ENCODE results near the gene VAV2.
A peak's percentile ranks its signal among the peaks of the same experiment; 100 is the strongest.

The VAV2 gene

DNA sequence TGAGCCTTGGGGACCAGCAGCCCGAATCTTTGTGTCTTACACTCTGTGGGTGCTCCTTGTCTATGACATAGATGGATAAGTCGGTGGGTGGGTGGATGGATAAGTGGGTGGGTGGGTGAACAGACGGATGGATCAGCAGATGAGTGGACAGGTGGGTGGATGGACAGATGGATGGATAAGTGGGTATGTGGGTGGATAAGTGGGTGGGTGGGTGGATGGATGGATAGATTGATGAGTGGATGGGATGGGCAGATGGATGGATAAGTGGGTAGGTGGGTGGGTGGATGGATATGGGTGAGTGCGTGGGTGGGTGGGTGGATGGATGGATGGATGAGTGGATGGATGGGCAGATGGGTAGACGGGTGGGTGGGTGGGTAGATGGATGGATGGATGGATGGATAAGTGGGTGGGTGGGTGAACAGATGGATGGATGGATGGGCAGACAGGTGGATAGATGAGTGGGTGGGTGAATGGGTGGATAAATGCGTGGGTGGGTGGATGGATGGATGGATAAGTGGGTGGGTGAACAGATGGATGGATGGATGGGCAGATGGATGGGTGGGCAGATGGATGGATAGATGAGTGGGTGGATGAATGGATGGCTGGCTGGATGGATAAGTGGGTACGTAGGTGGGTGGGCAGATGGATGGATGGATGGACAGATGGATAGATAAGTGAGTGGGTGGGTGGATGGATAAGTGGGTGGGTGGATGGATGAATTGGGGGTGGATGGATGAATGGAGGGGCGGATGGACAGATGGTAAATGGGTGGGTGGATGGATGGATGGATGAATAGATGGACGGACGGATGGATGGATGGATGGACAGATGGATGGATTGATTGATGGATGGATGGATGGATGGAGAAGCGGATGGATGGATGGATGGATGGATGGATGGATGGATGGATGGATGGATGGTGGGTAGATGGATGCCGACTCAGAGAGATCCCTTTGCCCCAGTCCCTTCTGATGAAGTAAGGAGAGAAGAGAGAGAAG, 121.2 kb downstream of the VAV2 start:
- DNase-seq = no peak

DNA sequence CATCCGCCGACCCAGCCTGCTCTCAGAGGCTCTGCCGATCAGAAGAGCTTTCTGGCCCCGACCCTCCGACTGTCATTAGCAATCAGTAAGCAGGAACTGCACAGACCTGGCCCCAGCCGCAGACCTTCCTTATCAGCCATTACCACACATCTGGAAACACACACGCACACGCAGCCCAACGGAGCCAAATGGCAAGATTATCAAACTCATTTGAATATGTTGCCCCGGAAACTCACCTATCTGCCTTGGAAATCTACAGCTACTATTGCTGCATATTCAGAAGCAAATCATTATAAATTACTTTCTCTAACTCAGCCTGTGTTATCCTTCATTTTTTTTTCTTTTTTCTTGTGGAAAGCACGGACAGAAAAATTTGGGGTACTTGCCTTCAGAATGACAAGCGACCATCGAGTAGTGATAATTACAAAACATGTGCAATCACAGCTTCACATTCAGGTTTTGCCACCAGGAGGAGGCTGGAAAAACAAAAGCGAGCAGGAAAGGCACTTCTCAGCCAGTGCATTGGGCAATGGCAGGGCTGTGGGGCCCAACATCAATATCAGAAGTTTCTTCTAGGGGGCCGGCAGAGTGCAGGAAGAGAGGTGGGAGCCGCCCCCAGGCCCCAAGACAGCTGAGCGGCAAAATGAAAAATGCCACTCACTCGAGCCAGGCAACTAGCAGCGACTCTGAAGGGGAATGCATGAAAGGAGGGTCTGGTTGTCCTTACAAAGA, 122.3 kb downstream of the VAV2 start:
- DNase-seq = no peak

- no peak for DNase-seq
Measured at GRCh38 chr9:133868203-133868602, 123.9 kb downstream of the VAV2 start.

DNA sequence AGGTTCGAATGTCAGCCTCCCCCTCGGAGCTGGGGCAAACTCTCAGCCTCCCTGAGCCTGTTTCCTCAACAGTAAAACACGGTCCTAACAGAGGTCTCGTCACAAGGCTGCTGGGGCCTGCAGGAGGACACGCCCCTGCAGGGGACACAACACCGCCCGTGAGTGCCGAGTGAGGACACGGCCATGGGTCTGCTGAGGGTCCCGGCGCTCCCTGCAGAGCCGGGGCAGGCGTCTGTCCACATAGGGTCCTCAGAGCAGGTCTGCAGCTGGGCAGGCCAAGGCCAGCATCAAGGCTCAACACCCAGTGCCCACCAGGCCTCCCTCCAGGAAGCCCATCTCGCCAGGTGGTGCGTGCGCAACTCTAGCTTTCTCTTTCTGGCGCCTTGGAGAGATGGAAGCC, 125.2 kb downstream of the VAV2 start:
- DNase-seq = no peak

DNA sequence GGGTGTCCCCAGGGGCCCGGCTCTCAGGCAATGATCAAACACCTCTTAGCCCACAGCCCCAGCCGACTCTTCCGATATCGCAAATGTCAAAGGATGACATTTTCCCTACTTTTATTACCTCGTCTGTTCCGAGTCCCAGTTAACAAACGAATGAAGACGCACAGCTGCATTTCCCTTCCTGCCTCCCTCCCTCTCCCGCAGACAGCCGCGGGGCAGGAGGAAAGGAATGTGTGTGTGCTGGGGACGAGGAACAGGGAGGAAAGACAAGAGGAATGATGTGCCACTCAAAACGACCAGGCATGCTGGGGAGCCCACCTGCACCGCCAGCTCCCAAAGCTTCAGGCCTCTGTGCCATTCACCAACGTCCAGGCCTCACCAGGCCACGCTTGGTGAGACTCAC, 128.1 kb downstream of the VAV2 start:
- DNase-seq = no peak

GRCh38 chr9:133863257-133863592, 128.9 kb downstream of the VAV2 start:
- DNase-seq = no peak

- DNase-seq = no peak
Measured at GRCh38 chr9:133862585-133863256, 129.4 kb downstream of the VAV2 start.

- DNase-seq = no peak
Measured at GRCh38 chr9:133861692-133862091, 130.4 kb downstream of the VAV2 start.

GRCh38 chr9:133861086-133861485, 131.0 kb downstream of the VAV2 start:
- no peak for DNase-seq

DNA sequence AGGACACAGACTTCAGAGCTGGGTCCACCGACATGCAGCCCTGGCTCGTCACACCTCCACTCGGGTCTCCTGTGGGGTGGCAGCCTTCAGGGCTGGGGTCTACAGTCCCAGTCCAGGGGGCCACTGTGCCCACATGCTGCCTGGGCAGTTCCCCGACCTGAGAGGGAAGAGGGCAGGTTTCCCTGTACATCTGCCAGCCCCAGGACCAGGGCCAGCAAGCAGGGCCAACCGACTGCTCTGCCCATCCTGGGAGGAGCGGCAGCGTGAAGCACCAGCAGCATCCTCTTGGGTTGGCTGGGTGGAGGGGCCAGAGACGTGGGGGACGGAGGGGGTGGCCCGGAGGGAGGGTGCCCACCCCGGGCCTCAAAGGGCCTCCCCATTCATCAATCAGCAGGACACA, 133.4 kb downstream of the VAV2 start:
- no peak for DNase-seq

GRCh38 chr9:133857639-133858038, 134.5 kb downstream of the VAV2 start:
- DNase-seq = no peak

- no peak for DNase-seq
Measured at GRCh38 chr9:133856798-133857197, 135.3 kb downstream of the VAV2 start.

GRCh38 chr9:133855802-133856521, 136.2 kb downstream of the VAV2 start:
- peak; percentile 65 for DNase-seq

DNA sequence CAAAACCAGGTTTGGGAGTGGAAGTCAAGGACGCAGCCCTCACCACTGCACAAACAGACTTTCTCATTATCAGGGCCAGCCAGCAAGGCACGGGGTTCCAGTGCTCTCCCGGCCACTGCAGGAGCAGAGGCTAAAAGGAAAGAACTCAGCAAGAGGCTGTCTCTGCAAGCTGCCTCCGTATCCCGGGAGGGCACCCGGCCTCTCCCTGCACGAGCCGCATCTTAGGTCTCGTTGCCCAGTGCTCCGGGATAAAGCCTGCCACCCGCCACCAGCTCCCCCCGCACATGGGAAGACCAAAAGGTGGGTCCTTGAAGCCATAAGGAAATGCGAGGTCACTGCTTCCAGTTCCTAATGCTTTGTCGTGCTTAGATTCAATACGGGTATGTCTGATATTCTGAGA, 136.8 kb downstream of the VAV2 start:
- no peak for DNase-seq

DNA sequence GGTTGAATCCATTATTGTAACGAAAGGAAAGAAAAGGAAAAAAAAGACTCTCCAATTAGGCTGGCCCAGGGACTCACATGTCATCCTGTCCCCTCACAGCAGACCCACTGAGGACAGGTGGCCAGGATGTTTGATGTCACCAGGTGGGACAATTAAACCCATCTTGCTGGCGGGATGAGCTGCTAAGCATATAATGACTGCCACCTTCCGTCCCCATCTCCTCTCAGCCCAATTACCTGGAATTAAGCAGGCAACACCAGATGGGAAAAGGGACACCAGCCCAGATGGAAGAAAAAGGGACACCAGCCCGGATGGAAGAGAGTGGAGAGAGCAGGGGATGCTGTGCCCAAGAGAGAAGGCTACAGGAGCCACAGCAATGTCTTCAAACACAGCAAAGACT, 137.4 kb downstream of the VAV2 start:
- no peak for DNase-seq

DNA sequence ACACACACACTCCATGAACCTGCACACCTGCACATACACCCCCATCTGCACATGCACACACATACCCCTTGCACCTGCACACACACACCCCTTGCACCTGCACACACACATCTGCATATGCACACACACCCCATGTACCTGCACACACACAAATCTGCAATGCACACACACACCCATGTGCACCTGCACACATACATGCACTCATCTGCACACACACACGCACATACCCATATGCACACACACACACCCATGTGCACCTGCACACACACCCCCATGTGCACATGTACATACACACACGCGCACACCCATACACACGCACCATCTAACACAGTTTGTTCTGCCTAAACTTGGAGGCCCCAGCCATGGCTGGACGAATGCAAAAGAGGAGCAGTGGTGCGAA, 138.1 kb downstream of the VAV2 start:
- no peak for DNase-seq

DNA sequence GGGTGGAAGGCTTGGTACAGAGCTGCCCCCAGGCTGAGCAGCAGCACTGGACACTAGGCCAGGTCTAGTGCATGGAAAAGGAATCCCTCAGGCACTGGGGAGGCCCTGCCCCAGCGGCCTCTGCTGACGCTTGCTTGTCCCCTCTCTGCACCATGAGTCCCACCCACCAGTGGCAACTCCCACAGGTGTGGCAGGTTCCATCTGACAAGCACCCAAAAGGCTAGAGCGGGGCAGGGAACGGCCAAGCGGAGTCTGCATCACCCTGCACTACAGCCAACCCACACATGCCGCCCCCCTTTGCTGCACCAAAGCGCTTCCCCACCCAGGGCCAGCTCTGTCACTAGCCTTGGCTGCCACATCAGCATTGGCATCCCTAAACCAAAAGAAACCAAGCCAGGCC, 138.8 kb downstream of the VAV2 start:
- no peak for DNase-seq

DNA sequence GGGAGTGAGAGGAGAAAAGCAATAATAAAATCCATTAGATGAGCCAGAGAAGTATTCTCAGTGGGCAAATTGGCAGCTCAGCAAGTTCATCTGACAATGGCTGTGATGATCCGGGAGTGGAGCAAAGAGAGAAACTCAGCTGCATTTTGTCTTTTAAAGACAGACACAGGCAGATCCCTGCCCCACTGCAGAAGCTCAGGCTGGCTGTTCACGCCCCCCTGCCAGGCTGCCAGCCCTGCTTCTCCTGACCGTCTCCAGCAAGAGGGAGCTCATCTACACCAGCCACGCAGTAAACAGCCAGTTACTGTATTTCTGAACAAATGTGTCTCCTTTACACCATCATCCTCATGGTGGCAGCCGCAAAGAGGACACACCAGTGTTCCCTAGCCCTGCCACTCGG, 139.7 kb downstream of the VAV2 start:
- DNase-seq = no peak

DNA sequence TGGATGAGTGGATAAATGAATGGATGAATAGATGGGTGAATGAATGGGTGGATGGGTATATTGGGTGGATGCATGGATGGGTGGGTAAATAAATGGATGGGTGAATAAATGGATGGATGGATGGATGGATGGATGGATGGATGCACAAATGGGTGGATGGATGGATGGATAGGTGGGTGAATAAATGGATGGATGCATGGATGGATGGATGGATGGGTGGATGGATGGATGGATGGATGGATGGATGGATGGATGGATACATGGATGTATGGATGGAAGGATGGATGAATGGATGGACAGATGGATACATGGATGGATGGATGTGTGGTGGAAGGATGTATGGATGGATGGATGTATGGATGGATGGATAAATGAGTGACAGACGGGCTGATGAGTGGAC, 140.4 kb downstream of the VAV2 start:
- no peak for DNase-seq

GRCh38 chr9:133850937-133851336, 141.2 kb downstream of the VAV2 start:
- no peak for DNase-seq

GRCh38 chr9:133850161-133850560, 142.0 kb downstream of the VAV2 start:
- no peak for DNase-seq

DNA sequence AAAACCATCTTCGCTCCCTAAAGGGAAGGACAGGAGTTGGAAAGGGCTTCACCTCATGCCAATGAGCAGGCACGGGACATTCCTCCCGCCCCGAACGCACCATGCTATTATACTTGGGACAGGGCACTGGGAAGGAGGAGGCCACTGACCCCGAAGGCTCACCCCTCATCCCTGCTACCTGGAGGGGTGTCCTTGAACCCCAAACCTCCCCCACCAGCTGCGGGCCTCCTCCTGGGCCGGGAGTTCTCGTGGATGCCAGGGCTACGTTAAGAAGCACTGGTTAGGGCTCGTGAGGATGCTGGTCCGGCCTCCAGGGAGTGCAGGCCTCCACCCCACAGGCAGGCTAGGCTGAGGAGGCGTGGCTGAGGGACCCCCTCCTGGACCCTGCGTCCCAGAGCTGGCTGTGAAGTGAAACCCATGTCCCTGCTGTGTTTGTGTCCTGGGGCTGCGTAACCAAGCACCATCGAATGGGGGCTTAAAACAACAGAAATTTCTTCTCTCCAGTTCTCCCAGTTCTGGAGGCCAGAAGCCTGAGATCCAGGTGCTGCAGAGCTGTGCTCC, 142.9 kb downstream of the VAV2 start:
- no peak for DNase-seq

Data from eye (tissue), 1 donor.